Eye (tissue), 1 donor: ENCODE data around the gene ZNF579.
A peak's percentile ranks its signal among the peaks of the same experiment; 100 is the strongest.

Experiments used
- DNase-seq: peaks from one replicate; pipeline ENCODE4 v3.0.0-alpha.2; 2015

ZNF579 gene

DNA sequence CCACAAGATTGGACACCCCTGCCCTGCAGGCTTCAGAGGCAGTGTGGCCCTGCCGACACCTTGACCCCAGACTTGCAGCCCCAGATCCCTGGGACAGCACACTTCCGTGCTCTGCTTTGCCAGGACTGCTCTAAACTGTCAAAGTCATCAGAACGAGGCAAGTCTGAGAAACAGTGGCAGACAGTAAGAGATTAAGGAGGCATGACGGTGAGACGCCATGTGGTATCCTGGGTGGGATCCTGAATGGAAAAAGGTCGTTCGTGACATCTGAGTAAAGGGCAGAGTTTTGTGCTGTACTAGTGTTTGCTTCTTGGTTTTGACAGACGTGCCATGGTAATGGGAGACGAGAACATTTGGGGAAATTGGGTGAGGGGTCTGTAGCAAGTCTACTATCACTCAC lies 13.8 kb downstream of the ZNF579 start:
- no peak for DNase-seq

DNA sequence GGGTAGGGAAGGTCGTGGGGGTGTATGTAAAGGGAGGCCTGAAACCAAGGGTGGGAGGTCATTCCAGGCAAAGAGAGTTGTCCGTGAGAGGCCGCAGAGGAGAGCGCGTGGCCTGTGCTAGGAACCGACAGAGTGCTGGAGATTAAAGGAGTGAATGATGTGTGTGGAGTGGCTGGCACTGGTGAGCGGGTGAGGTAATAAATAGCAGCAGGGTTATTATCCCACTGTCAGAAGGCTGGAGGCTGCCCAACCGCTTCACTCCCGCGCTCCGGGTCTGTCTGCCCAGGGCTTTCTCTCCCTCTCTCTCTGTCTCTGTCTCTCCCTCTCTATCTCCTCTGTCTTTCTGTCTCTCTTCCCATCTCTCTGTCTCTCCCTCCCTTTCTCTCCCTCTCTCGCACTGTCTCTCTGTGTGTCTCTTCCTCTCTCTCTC lies 17.4 kb downstream of the ZNF579 start:
- no peak for DNase-seq

DNA sequence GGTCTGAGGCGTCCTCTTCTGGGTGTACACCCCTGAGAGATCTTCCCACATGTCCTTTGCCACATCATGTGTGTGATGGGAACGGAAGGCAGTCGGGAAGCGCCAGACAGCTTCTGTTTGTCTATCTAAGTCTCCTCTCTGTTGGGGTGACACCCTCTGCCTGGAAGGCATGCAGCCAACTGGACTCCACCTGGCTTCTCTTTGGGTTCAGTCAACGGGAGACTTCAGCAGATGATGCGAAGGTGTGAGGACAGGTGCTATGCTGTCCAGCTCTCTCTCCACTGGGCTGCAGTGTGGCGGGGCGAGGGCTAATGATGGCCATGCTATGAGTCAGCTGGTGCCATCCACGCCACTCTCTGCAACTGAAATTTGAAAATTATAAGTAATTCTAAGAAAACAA lies 21.0 kb downstream of the ZNF579 start:
- no peak for DNase-seq

DNA sequence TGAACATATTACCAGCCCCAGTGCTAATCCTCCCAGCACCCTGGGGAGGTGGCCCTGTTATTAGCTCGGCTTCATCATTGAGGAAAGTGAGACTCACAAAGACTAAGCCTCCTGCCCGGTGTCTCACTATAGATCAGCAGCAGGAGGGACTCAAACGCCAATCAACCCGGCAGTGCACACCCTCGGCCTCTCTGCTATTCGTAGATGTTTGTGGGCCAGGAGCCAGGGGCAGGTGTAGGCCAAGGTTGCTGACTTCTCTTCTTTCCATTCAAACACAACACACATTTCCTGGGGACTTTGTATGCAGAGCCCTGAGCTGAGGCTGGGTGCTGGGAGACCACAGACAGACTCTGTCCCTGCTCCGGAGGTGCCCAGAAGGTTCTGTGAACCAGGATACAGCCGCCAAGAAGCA lies 25.9 kb downstream of the ZNF579 start:
- DNase-seq, result no peak

DNA sequence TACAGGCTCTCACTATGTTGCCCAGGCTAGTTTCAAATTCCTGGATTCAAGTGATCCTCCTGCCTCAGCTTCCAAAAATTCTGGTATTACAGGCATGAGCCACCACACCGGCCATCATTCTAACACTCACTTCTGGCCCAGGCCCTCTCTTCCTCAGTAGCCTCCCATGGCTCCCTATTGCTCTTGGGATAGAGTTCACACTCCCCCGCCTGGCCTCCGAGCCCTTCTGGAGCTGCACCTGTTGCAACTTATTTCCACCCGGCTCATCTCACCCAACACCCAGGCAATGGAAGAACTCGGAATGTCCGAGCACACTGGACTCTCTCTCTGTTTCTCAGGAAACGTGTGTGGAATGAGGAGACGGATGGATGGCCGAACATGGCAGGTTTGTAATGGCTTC lies 26.3 kb downstream of the ZNF579 start:
- DNase-seq, result no peak

DNA sequence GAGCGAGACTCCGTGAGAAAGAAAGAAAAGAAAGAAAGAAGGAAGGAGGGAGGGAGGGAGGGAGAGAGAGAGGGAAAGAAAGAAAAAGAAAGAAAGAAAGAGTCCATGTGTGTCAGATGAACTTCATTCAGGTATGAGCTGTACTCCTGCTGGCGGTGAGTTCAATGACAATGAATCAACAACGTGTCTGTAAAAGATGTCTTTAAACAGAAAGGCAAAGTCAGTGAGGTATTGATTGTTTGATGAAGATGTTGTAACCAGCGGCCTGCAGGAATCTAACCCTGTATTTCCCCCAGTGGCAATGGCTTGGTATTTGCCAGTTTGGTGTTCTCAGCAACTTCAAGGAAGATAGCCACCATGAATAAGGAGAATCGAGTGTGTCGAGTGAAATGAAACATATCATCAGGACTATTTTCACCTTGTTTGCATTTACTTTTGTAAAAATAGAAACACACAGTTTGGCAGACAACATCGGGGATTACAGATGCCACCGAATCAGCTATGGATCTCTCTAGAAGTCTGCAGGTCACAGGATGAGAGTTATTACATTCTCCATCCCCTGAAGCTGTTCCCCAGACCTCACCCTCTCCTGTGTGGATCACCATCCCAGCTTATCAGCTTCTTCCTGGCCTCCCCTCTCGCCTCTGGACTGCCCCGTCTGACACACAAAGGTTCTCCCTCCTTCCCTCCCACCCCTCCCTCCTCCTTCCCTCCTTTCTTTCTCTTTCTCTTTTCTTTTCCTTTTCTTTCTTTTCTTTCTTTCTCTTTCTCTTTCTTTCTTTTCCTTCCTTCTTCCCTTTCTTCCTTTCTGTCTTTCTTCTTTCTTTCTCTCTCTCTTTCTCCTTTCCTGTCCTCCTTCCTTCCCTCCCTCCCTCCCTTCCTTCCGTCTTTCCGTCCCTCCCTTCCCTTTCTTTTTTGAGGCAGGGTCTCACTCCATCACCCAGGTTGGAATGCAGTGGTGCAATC lies 27.1 kb downstream of the ZNF579 start:
- no peak for DNase-seq

DNA sequence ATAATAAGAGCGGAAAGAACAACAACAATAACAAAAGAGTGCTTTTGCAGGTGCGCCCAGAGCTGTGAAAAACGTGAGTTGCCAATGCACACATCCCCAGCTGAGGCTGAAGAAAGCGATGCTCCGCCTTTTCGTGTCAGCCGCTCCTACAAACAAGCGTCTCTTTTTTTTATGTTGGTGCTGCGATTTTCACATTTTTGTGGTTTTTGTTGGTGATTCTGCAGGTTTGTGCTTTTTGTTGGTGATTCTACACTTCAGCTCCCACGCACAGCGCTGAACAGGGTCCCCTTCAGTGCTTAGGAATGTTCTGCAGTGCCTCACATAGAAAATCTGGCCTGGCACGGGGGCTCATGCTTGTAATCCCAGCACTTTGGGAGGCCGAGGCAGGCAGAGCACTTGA lies 28.0 kb downstream of the ZNF579 start:
- DNase-seq, result peak; percentile 38

DNA sequence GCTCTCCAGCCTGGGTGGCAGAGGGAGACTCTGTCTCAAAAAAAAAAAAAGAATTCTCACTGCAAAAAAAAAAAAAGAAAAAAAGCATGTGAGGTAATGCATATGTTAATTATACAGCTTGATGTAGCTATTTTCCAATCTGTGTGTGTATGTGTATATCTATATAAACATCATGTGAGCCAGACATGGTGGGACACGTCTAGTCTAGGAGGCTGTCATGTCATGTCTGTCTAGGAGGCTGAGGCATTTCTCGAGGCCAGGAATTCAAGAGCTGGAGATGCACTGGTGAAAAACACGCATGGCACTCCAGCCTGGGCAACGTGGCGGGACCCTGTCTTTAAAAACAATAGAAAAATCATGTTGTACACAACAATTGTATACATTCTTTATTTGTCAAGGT lies 28.4 kb downstream of the ZNF579 start:
- no peak for DNase-seq

DNA sequence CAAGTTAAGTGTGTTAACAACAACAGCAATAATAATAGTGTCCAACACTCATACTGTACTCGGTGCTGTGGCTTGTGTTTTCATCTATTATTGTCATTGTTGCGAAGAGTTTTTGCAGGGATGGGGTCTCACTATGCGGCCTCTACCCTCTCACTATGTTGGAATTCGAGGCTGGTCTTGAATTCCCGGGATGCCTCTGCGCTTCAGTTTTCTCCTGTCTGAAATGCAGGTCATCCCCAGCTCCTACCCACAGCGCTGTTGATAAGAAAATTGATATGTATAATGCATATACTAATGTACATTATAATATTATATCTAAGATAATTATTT lies 30.4 kb downstream of the ZNF579 start:
- DNase-seq, result no peak

DNA sequence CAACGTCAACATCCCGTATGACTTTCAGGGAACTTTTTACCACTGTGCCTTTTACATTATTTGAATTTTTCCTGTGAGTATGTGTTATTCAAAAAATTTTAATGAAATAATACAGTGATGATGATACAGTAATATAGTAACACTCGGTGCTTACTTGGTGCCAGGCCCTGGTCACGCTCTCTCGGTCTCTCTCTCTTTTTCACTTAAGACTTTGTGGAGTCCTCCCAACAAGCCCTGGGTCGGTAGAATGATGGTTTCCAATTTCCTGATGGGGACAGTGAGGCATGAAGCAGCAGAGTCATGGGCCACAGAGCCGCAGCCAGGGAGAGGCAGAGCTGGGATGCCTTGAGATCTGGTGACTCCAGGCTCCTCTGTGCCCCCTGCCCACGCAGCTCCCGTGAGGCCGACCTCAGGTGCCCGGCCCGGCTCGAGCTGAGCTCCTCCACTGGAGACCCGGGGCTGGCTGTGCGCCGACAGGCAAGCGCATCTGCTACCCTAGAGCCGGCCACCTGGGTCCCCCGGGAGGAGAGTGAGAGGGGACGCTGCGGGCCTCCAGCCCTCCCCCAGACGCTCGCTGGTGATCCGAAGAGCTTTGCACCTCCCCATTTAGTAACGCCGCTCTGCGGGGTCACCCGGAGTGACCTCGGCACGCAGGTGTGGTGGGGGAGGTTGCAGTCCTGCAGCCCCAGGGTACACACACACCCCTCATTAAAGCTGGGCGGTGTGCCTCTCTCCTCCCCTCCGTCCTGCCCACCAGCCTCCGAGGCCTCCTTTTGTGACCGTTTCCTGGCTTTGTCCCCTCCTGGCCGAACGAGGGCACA lies 30.9 kb downstream of the ZNF579 start:
- peak; percentile 72 for DNase-seq

DNA sequence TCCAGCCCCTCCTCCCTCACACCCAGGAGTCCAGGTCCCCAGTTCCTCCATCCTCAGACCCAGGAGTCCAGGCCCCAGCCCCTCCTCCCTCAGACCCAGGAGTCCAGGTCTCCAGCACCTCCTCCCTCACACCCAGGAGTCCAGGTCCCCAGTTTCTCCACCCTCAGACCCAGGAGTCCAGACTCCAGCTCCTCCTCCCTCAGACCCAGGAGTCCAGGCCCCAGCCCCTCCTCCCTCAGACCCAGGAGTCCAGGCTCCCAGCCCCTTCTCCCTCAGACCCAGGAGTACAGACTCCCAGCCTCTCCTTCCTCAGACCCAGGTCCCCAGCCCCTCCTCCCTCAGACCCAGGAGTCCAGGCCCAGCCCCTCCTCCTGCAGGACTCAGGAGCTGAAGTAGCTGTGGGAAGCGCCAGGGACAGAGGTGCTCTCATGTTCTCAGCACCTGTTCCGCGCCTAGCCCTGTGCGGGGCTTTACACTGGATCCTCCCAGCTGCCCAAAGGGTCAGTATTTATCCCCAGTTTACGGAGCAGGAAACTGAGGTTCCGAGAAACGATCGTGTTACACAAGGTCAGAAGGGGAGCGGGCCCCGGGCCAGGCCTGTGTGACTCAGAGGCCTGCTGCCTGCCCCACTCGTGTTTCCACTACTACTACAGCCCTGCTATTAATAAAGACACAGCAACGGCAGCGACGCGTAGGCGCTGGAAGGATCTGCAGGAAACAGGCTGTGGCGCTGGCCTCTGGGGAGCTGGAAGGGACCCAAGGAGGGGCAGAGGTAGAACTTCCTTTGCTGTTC lies 33.6 kb downstream of the ZNF579 start:
- no peak for DNase-seq

DNA sequence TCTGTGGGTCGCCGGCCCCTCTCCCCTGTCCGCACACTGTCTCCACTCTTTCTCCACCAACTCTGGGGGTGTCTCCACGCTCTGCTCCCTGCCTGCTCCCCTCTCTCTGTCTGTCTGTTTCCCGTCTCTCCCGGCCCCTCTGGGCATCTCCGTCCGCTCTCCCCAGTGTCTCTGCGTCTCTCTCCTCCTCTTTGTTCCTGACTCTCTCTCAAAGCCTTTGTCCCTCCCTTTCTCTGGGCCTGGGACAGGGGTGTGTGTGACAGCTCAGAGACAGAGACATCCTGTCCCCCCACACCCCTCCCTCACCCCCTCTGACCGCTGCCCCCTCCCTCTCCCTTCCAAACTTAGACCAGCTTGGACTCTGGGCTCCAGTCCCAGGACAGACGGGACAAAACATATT lies 34.6 kb downstream of the ZNF579 start:
- no peak for DNase-seq

DNA sequence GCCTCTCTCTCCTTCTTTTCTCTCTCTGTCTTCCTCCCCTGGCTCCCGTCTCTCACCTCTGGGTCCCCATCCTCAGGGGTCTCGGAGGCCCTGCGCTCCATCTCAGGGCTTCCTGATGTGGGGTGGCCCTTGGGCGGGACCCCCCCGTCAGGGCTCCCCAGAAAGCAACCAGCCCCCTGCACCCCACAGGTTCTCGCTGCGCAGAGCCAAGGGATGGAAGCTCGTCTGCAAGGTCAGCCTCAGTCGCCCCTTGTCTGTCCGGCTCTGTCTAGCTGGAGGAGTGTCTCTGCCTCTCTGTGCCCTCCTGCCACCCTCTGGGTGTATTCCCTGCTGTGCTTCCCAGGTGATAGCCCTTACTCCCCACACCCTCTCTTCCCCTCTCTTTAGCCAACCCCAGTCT lies 35.2 kb downstream of the ZNF579 start, which contains the start of gene SBK3:
Gene SBK3 (minus strand): TSS at position 101 of the 400 bp plus-strand sequence. CDS start 0 bp downstream, at position 101.
- DNase-seq, result no peak

DNA sequence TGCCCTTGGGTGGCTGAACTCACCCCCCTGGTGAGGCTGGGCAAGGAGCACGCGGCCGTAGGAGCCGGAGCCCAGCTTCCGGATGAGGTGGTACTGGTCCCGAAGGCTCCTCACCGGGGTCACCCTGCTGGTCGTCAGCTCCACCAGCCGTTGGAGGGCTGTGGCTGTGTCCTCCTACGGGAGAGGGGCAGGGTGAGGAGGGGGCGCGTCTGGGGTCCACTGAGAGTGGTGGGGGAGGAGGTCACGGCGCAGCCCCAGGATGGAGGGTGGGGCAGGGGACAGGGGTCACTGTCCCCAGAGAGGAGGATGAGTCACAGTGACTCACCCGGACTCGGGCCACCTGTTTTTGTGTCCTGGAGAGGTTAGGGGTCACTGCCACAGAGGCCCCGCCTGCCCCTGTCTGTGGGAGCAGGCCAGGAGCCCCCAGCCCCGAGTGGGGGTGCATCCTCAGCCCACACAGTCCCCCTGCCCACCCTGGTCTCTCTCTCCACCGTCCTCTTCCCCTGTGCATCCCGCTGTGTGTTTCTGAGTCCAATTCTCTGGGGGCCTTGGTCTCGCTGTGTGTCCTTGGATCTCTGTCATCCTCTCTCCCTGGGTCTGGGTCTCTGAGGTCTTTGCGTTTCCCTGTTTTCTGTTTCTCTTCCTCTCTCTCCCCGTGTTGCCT lies 35.7 kb downstream of the ZNF579 start:
- DNase-seq, result no peak

DNA sequence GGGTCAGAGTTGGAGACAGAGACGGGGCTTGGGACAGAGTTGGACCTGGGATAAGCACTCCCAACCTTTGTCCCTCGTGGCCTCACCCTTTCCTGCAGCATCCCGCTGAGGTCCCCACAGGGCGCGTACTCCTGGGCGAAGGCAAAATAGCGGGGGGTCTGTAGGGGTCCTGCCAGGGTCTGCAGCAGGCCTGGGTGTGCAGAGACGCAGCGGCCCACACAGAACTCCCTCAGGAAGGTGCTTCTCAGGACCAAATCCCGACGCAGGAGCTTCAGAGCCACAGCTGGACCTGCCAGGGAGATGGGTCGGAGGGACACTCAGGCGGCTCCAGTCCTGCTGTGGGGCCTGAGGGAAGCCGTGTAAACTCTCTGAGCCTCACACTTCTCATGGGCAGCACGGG lies 36.6 kb downstream of the ZNF579 start:
- DNase-seq, result no peak

DNA sequence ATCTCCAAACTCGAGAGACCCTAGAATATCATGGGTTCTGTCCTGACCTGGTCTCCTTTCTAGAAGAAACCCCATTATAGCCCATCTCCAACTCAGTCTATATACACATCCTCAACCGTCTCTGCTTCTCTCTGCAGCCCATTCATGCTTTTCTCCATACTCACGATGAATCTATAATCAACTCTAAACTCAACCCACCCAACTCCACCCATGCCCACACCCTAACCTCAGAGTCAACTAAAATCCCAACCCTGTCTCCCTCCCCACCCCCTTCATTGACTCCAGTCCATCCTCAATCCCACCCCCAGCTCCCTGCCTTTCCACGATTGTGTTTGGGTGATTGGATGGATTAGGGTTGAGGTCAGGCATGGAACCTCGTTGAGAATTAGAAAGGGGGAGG lies 37.1 kb downstream of the ZNF579 start:
- DNase-seq, result no peak

DNA sequence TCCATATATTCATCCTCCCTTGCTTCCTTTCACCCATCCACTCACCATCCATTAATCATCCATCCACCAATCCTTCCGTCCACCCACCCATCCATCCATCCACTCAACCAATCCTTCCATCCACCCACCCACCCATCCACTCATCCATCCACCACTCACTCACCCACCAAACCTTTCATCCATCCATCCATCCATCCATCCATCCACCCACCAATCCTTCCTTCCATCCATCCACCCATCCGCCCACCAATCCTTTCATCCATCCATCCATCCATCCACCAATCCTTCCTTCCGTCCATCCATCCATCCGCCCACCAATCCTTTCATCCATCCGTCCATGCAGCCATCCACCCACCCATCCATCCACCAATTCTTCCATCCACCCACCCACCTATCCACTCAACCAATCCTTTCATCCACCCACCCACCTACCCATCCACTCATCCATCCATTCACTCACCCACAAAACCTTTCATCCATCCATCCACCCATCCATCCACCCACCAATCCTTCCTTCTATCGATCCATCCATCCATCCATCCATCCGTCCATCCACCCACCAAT lies 38.3 kb downstream of the ZNF579 start:
- DNase-seq, result no peak

DNA sequence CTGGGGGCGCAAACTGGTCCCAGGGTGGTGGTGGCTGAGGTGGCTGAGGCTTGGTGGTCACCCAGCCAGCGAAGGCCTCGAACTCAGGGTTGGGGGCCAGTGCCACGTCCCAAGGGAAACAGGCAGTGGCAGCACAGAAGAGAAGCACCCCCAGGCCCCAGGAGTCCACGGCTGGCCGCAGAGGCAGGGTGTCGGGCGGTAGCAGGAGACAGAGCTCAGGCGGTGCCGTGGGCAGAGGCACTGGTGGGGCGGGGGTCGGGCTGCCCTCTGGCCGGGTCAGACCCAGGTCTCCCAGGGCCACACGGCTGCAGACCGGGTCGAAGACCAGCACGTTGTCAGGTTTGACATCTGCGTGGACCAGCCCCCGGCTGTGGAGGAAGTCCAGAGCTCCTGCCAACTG lies 39.6 kb downstream of the ZNF579 start:
- no peak for DNase-seq

DNA sequence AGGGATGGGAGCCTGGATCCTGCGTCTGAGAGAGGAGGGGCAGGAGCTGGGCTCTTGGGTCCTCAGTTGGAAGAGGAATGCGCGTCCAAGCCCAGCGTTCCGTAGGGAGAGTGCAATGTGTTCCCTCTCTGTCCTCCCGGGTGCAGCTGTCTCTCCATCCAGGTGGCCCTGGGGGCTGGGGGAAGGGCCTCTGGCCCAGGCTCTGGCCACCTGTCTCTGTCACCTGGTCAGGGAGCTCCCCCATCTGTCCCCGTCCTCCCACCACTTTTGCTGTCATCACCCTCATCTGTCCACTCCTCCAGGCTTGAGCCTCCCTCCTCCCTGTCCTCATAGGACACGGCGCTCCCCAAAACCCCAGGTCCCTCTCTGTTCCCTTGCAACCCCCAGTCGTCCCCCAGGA lies 40.0 kb downstream of the ZNF579 start:
- DNase-seq, result no peak

DNA sequence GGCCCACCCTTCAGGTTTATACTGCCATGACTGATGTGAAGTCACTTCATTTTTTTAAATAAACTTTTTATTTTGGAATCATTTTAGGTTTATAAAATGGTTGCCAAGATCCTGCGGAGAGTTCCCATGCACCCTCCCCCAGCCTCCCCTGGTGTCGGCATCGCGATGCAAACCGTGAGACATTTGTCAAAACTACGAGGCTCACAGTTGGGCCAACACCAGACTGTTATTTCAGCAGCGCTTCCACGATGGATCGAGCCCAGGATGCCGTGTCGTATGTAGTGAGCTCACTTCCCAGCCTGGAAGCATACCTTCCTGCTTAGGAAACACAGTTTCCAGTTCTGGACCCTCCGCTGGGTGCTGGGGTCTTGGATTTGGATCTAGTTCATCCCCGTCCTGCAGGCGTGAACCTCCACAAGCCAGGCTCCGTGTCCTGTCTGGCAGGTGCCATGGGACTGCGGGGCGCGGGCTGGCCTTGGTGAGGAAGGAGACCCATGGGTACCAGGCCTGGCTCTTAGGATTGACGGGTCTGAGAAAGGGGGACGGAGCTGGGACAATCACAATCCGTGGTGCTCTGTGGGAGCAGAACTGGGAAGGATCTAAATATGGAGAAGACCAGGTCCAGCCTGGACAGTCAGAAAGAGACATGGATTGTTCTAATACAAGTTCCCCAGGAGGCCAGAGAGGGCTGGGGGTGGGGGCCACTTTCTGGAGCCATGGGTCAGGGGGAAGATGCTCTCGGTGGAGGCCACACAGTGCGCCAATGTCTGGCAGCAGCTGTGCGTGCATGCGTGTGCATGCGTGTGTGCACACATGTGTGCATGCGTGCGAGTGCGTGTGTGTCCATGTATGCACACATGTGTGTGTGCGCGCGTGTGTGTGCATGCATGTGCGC lies 41.3 kb downstream of the ZNF579 start:
- DNase-seq, result no peak

DNA sequence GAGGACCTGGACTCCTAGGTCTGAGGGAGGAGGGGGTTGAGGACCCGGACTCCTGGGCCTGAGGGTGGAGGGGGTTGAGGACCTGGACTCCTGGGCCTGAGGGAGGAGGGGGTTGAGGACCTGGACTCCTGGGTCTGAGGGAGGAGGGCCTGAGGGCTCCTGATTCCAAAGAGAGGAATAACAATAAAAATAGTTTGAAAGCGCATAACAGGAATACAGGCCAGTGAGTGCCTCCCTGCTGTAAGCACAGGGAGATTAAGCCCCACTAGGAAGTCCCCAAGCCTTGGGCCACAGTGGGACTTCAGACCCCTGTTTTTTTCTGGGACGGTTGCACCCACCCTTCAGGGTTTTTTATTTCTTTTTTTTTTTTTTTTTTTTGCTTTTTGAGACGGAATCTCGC lies 42.5 kb downstream of the ZNF579 start:
- DNase-seq, result no peak
